ENCODE measurements around the gene ANKLE1.

ANKLE1 gene

GRCh38 chr19:17281391-17282304, at the start of gene ANKLE1:
Gene ANKLE1 (plus strand): TSS chr19:17281901. CDS start chr19:17281921, 20 bp downstream.
- no peak for FAIRE-seq

GRCh38 chr19:17232258-17232657, 49.4 kb upstream of the ANKLE1 start:
- no peak for FAIRE-seq

- no peak for FAIRE-seq
Measured at GRCh38 chr19:17234911-17235299, 46.8 kb upstream of the ANKLE1 start.

GRCh38 chr19:17235300-17235970, 46.3 kb upstream of the ANKLE1 start:
- no peak for FAIRE-seq

- FAIRE-seq = no peak
Measured at GRCh38 chr19:17235971-17236777, 45.5 kb upstream of the ANKLE1 start.

- FAIRE-seq = no peak
Measured at GRCh38 chr19:17236811-17237543, 44.7 kb upstream of the ANKLE1 start.

GRCh38 chr19:17237747-17238706, 43.7 kb upstream of the ANKLE1 start:
- no peak for FAIRE-seq

- FAIRE-seq = no peak
Measured at GRCh38 chr19:17240062-17240752, 41.5 kb upstream of the ANKLE1 start.

- no peak for FAIRE-seq
Measured at GRCh38 chr19:17240826-17241399, 40.8 kb upstream of the ANKLE1 start.

GRCh38 chr19:17242431-17243208, 39.1 kb upstream of the ANKLE1 start:
- FAIRE-seq = no peak

GRCh38 chr19:17243211-17243829, 38.4 kb upstream of the ANKLE1 start:
- no peak for FAIRE-seq

GRCh38 chr19:17243830-17244617, 37.7 kb upstream of the ANKLE1 start:
- no peak for FAIRE-seq

GRCh38 chr19:17244618-17245534, 36.8 kb upstream of the ANKLE1 start:
- FAIRE-seq = no peak

GRCh38 chr19:17245535-17245984, 36.1 kb upstream of the ANKLE1 start, which contains the start of gene NR2F6:
Gene NR2F6 (minus strand): TSS chr19:17245919. CDS start chr19:17245220, 699 bp downstream.
- FAIRE-seq = no peak

GRCh38 chr19:17246681-17247425, 34.8 kb upstream of the ANKLE1 start:
- no peak for FAIRE-seq

Measured in endometrium (tissue), 2 donors.